ENCODE data around the gene CLPTM1L.
"Not testable (repeated sequence)": the region's sequence is repeated elsewhere in the genome, so short reads cannot be mapped to it uniquely, and the experiment has no call there.

DNA sequence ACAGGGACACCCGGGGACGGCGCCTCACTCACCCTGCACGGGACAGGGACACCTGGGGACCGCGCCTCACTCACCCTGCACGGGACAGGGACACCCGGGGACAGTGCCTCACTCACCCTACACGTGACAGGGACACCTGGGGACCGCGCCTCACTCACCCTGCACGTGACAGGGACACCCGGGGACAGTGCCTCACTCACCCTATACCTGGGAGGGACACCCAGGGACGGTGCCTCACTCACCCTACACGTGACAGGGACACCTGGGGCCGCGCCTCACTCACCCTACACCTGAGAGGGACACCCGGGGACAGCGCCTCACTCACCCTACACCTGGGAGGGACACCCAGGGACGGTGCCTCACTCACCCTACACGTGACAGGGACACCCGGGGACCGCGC lies 53.9 kb downstream of the CLPTM1L start:
- not testable (repeated sequence) for TF ChIP-seq CTCF, POLR2AphosphoS5 (IDR thresholded peaks at IDR 0.05)

Data from transverse colon (tissue), 4 donors.